WERI-Rb-1 (cell line): Measurements from ENCODE around the gene MEAK7.

Source experiments
- DNase-seq: peaks from one replicate; pipeline ENCODE4 v3.0.0-alpha.2; 2020
- H3K27ac ChIP-seq: fragments of 250-450 bp; sonication (Bioruptor Pico); 2 replicates; pipeline ENCODE4 v1.5.1; 2020; ENCODE audit warnings: mild to moderate bottlenecking, moderate library complexity
- H3K27me3 ChIP-seq: fragments of 250-450 bp; sonication (Bioruptor Pico); 2 replicates; pipeline ENCODE4 v1.5.1; 2021; ENCODE audit warnings: mild to moderate bottlenecking, low read depth, moderate library complexity; ENCODE audit not compliant: insufficient read depth, severe bottlenecking
- H3K36me3 ChIP-seq: fragments of 250-450 bp; sonication (Bioruptor Pico); 2 replicates; pipeline ENCODE4 v1.5.1; 2020; ENCODE audit warnings: mild to moderate bottlenecking, moderate library complexity
- H3K4me3 ChIP-seq: 2 replicates; pipeline ENCODE4 v1.5.1; 2011; ENCODE audit warnings: low read depth, mild to moderate bottlenecking, control low read depth, low read length
- H3K9me3 ChIP-seq: fragments of 250-450 bp; sonication (Bioruptor Pico); 2 replicates; pipeline ENCODE4 v1.5.1; 2021; ENCODE audit warnings: mild to moderate bottlenecking, moderate library complexity; ENCODE audit not compliant: severe bottlenecking
- CTCF ChIP-seq: IDR thresholded peaks from 2 replicates; pipeline ENCODE4 v1.5.1; 2011; ENCODE audit warnings: low read depth, mild to moderate bottlenecking, control low read depth, inconsistent platforms, low read length

The MEAK7 gene

GRCh38 chr16:84543253-84543652 lies 38.8 kb upstream of the MEAK7 start:
- Histone ChIP-seq H3K36me3 (no peaks in the 10 kb centered on the region), H3K27me3 (no peaks in the 10 kb centered on the region), H3K9me3 (no peaks in the 10 kb centered on the region), H3K27ac (no peak overlapping the region), H3K4me3 (no peak overlapping the region)
- no peak for TF ChIP-seq CTCF
- no peak for DNase-seq

- H3K27ac ChIP-seq = no peak overlapping the region
- no peak overlapping the region for H3K4me3 ChIP-seq
- no peak for TF ChIP-seq CTCF
- DNase-seq = no peak
- no peaks in the 10 kb centered on the region for H3K27me3 ChIP-seq
- no peaks in the 10 kb centered on the region for H3K36me3 ChIP-seq
- H3K9me3 ChIP-seq = no peaks in the 10 kb centered on the region
Observed at GRCh38 chr16:84541999-84542817, 37.7 kb upstream of the MEAK7 start.

- no peak for DNase-seq
- no peaks in the 10 kb centered on the region for H3K36me3 ChIP-seq
- no peaks in the 10 kb centered on the region for H3K27me3 ChIP-seq
- TF ChIP-seq CTCF = no peak
- H3K27ac ChIP-seq = no peak overlapping the region
- H3K9me3 ChIP-seq = no peaks in the 10 kb centered on the region
- H3K4me3 ChIP-seq = no peak overlapping the region
Observed at GRCh38 chr16:84540194-84540593, 35.7 kb upstream of the MEAK7 start.

- Histone ChIP-seq H3K27me3 (no peaks in the 10 kb centered on the region), H3K9me3 (no peaks in the 10 kb centered on the region), H3K4me3 (no peak overlapping the region), H3K27ac (no peak overlapping the region), H3K36me3 (no peaks in the 10 kb centered on the region)
- TF ChIP-seq CTCF = no peak
- DNase-seq = no peak
Observed at GRCh38 chr16:84538222-84538840, 33.9 kb upstream of the MEAK7 start.

- Histone ChIP-seq H3K4me3 (no peak overlapping the region), H3K27ac (no peak overlapping the region), H3K9me3 (no peaks in the 10 kb centered on the region), H3K27me3 (no peaks in the 10 kb centered on the region), H3K36me3 (no peaks in the 10 kb centered on the region)
- TF ChIP-seq CTCF = no peak
- no peak for DNase-seq
Observed at GRCh38 chr16:84537491-84538151, 33.2 kb upstream of the MEAK7 start.
